ENCODE results near the gene WDR87. TPM values are rescaled to one million over a fixed set of nuclear protein-coding genes. Genes with fewer than 3 reads are reported as not detected.

The WDR87 gene
- total and polyA plus RNA-seq, 9 of the 15 experiments (the other 6 are each of a cell fraction or from before 2014, with no cell fraction given): not detected

- TF ChIP-seq GTF2B (IDR thresholded peaks at IDR 0.05; ENCODE audit: extremely low read depth, insufficient read length) (no peak), ZNF395 (CRISPR knock-in tag; IDR thresholded peaks at IDR 0.05) (peak; percentile 93), EGR1 (conservative IDR thresholded peaks at IDR 0.05) (no peak), POLR3A (IDR thresholded peaks at IDR 0.05; ENCODE audit: borderline replicate concordance, extremely low read depth, insufficient read depth, insufficient read length) (no peak), IRF9 (tag; IDR thresholded peaks at IDR 0.05) (no peak), MGA (IDR thresholded peaks at IDR 0.05) (peak; percentile 80)
Observed at GRCh38 chr19:37905946-37906868, at the start of gene WDR87 (continued).

All from K562 (cell line).